Calu3 (cell line): ENCODE data around the gene CXCL1. TPM values are rescaled to one million over a fixed set of nuclear protein-coding genes. Genes with fewer than 3 reads are reported as not detected.

Experiments used
- BruUV-seq: library from RNA; stranded (reverse); fragments of 400-500 nt; replicated peaks from 2 replicates; lab custom pipeline; 2021; lab: Mats Ljungman, UMichigan
- CTCF ChIA-PET: fragments of 300-600 bp; sonication (Branson Sonifier 250); formaldehyde crosslinking; loops from one replicate; lab custom pipeline; 2022; ENCODE audit warnings: antibody characterized with exemption; lab: Charles Lee
- DNase-seq: peaks from one replicate; pipeline ENCODE4 v3.0.0; 2022
- H3K27ac Mint-ChIP-seq: one replicate; pipeline ENCODE4 v1.8.0; 2022; ENCODE audit warnings: mixed read lengths; ENCODE audit not compliant: unreplicated experiment
- H3K27me3 Mint-ChIP-seq: one replicate; pipeline ENCODE4 v1.8.0; 2022; ENCODE audit warnings: mixed read lengths; ENCODE audit not compliant: unreplicated experiment
- H3K36me3 Mint-ChIP-seq: one replicate; pipeline ENCODE4 v1.8.0; 2022; ENCODE audit warnings: mild to moderate bottlenecking, moderate library complexity, mixed read lengths; ENCODE audit not compliant: insufficient read depth, unreplicated experiment
- H3K4me1 Mint-ChIP-seq: one replicate; pipeline ENCODE4 v1.8.0; 2022; ENCODE audit warnings: mild to moderate bottlenecking, low read depth, mixed read lengths; ENCODE audit not compliant: unreplicated experiment
- H3K4me3 Mint-ChIP-seq: one replicate; pipeline ENCODE4 v1.8.0; 2022; ENCODE audit warnings: mild to moderate bottlenecking, low read depth, moderate library complexity, mixed read lengths; ENCODE audit not compliant: unreplicated experiment
- H3K9me3 Mint-ChIP-seq: one replicate; pipeline ENCODE4 v1.8.0; 2022; ENCODE audit warnings: low read depth, mixed read lengths; ENCODE audit not compliant: unreplicated experiment
- CTCF ChIP-seq: fragments of 200-600 bp; IDR thresholded peaks from one replicate; pipeline ENCODE4 v1.8.0; 2022; ENCODE audit warnings: antibody characterized with exemption; ENCODE audit not compliant: unreplicated experiment
- intact Hi-C: fragments of 100-400 bp; cut with micrococcal nuclease; formaldehyde crosslinking; loops from one replicate; pipeline ENCODE4 v1.10.0; 2022; ENCODE audit not compliant: unreplicated experiment
- total RNA-seq: library from RNA; stranded (reverse); gene quantifications from 2 replicates; pipeline ENCODE4 v1.2.3, GENCODE V29; 2022

CXCL1 gene
- total RNA-seq, 1 experiment from 2014 or later, result 414 TPM

- no TSS peak for BruUV-seq
- CTCF ChIA-PET, result interaction anchor here (0.7 kb wide), 1 partner anchor 124 kb away, joined by 3 read pairs; no protein-coding TSS in a partner anchor
- TF ChIP-seq CTCF, result no peak
- Mint-ChIP-seq H3K9me3 (no peaks in the 10 kb centered on the region), H3K27ac (no peak overlapping the region), H3K4me1 (peaks cover 10% of the 10 kb centered on the region), H3K36me3 (peaks cover 41% of the 10 kb centered on the region), H3K4me3 (no peak overlapping the region), H3K27me3 (no peaks in the 10 kb centered on the region)
- intact Hi-C loops, result loop anchor here (5.0 to 10.0 kb wide), 2 partner anchors 120 to 163 kb away; partner anchors contain the start of genes CXCL3 and CXCL5
- DNase-seq, result no peak
These were observed 5.2 kb downstream of the CXCL1 start for GRCh38 chr4:73874386-73874785.

GRCh38 chr4:73875401-73875800, 6.2 kb downstream of the CXCL1 start:
- no peak for DNase-seq
- CTCF ChIA-PET, result no interaction called here
- no peak overlapping the region for H3K27ac Mint-ChIP-seq
- peaks cover 31% of the 10 kb centered on the region for H3K36me3 Mint-ChIP-seq
- no peak for TF ChIP-seq CTCF
- no peaks in the 10 kb centered on the region for H3K9me3 Mint-ChIP-seq
- no TSS peak for BruUV-seq
- no peak overlapping the region for H3K4me3 Mint-ChIP-seq
- H3K4me1 Mint-ChIP-seq, result peaks cover 10% of the 10 kb centered on the region
- intact Hi-C loops, result loop anchor here (10.0 kb wide), 1 partner anchor 119 kb away; the partner anchor contains the start of gene CXCL5
- H3K27me3 Mint-ChIP-seq, result no peaks in the 10 kb centered on the region

- CTCF ChIA-PET, result no interaction called here
- Mint-ChIP-seq H3K27ac (no peak overlapping the region), H3K36me3 (no peaks in the 10 kb centered on the region), H3K27me3 (no peaks in the 10 kb centered on the region), H3K4me3 (no peak overlapping the region), H3K9me3 (no peaks in the 10 kb centered on the region), H3K4me1 (no peaks in the 10 kb centered on the region)
- intact Hi-C loops, result no loop called here
- DNase-seq, result no peak
- TF ChIP-seq CTCF, result no peak
- no TSS peak for BruUV-seq
These were observed 14.1 kb downstream of the CXCL1 start for GRCh38 chr4:73883306-73883705.

- no peak for TF ChIP-seq CTCF
These were observed 16.5 kb downstream of the CXCL1 start for GRCh38 chr4:73885574-73886267.

More at GRCh38 chr4:73885574-73886267, 16.5 kb downstream of the CXCL1 start:
- CTCF ChIA-PET, result interaction anchor here (0.7 kb wide), 1 partner anchor 11 kb away, joined by 3 read pairs; no protein-coding TSS in a partner anchor
- no peak for DNase-seq
- Mint-ChIP-seq H3K9me3 (no peaks in the 10 kb centered on the region), H3K4me3 (no peak overlapping the region), H3K4me1 (no peaks in the 10 kb centered on the region), H3K27me3 (no peaks in the 10 kb centered on the region), H3K27ac (no peak overlapping the region), H3K36me3 (no peaks in the 10 kb centered on the region)
- intact Hi-C loops, result no loop called here
- no TSS peak for BruUV-seq
